H1 (cell line): ENCODE results near the gene TNC. TPM values are rescaled to one million over a fixed set of nuclear protein-coding genes. Genes with fewer than 3 reads are reported as not detected.

Experiments used
- CTCF ChIA-PET: fragments of 300-600 bp; sonication (Branson Sonifier 250); formaldehyde crosslinking; loops from one replicate; lab custom pipeline; 2021; ENCODE audit not compliant: partially characterized antibody; lab: Charles Lee
- POLR2A ChIA-PET: fragments of 300-600 bp; sonication (Branson Sonifier 250); formaldehyde crosslinking; loops from one replicate; lab custom pipeline; 2021; ENCODE audit warnings: inconsistent platforms; ENCODE audit not compliant: partially characterized antibody; lab: Charles Lee
- DNase-seq, 2 experiments: peaks; one replicate each; pipeline versions ENCODE4 v3.0.0 to v3.0.0-alpha.2; 2010 to 2022; ENCODE audit warnings: low spot score in 2 of 2, low read depth in 1 of 2, mixed read lengths in 1 of 2
- FAIRE-seq: peaks from 2 replicates; lab custom pipeline; 2011; peaks lifted over from hg19 to GRCh38; lab: Jason Lieb, UNC
- H2AFZ ChIP-seq: 2 replicates; pipeline ENCODE4 v1.8.1; 2012; ENCODE audit warnings: low read length, inconsistent platforms
- H2AK5ac ChIP-seq: 2 replicates; pipeline ENCODE4 v1.6.1; 2013; ENCODE audit warnings: low read depth, low read length
- H2BK120ac ChIP-seq: replicated peaks from 2 replicates; pipeline ENCODE3; 2013; ENCODE audit warnings: low read depth, low read length, inconsistent platforms
- H2BK12ac ChIP-seq: 2 replicates; pipeline ENCODE4 v1.6.1; 2013; ENCODE audit warnings: low read depth, low read length
- H2BK15ac ChIP-seq: 2 replicates; pipeline ENCODE4 v1.6.1; 2013; ENCODE audit warnings: low read length
- H2BK20ac ChIP-seq: 2 replicates; pipeline ENCODE4 v1.6.1; 2013; ENCODE audit warnings: low read length
- H2BK5ac ChIP-seq: 2 replicates; pipeline ENCODE4 v1.6.1; 2013; ENCODE audit warnings: low read depth, low read length
- H3K14ac ChIP-seq: 2 replicates; pipeline ENCODE4 v1.6.1; 2013; ENCODE audit warnings: inconsistent platforms; ENCODE audit not compliant: insufficient read length
- H3K18ac ChIP-seq: 2 replicates; pipeline ENCODE4 v1.6.1; 2013; ENCODE audit warnings: low read length; ENCODE audit errors: extremely low read depth
- H3K23ac ChIP-seq: 2 replicates; pipeline ENCODE4 v1.6.1; 2013; ENCODE audit warnings: inconsistent platforms; ENCODE audit not compliant: insufficient read length
- H3K23me2 ChIP-seq: 2 replicates; pipeline ENCODE4 v1.6.1; 2013; ENCODE audit warnings: low read depth, low read length
- H3K27ac ChIP-seq: 2 replicates; pipeline ENCODE4 v1.6.1; 2011; ENCODE audit warnings: low read depth, low read length, inconsistent platforms
- H3K27me3 ChIP-seq, 4 experiments: replicated peaks in 1 of 4; 1 replicate in 1 of 4; 2 replicates in 3 of 4; pipeline versions ENCODE4 v1.6.1 to v1.8.1; 2011 to 2013; ENCODE audit warnings: low read length in 3 of 4, mild to moderate bottlenecking in 3 of 4, inconsistent platforms in 2 of 4, mixed read lengths in 2 of 4, moderate library complexity in 1 of 4; ENCODE audit not compliant: control insufficient read depth in 3 of 4, insufficient read depth in 3 of 4; ENCODE audit errors: extremely low read depth in 1 of 4
- H3K36me3 ChIP-seq, 4 experiments: 2 replicates each; pipeline versions ENCODE4 v1.6.1 to v1.8.1; 2011 to 2013; ENCODE audit warnings: mild to moderate bottlenecking in 4 of 4, low read length in 3 of 4, moderate library complexity in 2 of 4, control low read depth in 1 of 4, inconsistent platforms in 1 of 4; ENCODE audit not compliant: insufficient read depth in 4 of 4, control insufficient read depth in 2 of 4
- H3K4ac ChIP-seq: replicated peaks from 2 replicates; pipeline ENCODE3; 2013; ENCODE audit warnings: low read length, low read depth, mixed read lengths, inconsistent platforms; ENCODE audit not compliant: insufficient read length
- H3K4me1 ChIP-seq, 4 experiments: replicated peaks in 1 of 4; 1 replicate in 1 of 4; 2 replicates in 3 of 4; pipeline versions ENCODE4 v1.6.1 to v1.8.1; 2011 to 2013; ENCODE audit warnings: low read length in 3 of 4, inconsistent platforms in 2 of 4, mixed read lengths in 1 of 4; ENCODE audit not compliant: insufficient read depth in 4 of 4, control insufficient read depth in 3 of 4
- H3K4me2 ChIP-seq, 2 experiments: 2 replicates each; pipeline versions ENCODE4 v1.6.1 to v1.8.1; 2011 to 2013; ENCODE audit warnings: low read depth in 2 of 2, low read length in 2 of 2, control low read depth in 1 of 2, inconsistent platforms in 1 of 2, mild to moderate bottlenecking in 1 of 2; ENCODE audit not compliant: insufficient read depth in 1 of 2
- H3K4me3 ChIP-seq, 4 experiments: fragments of 200-600, 300-600 bp in 1 of 4; sonication (generic), shearing (Covaris generic), sonication (Bioruptor Twin) in 1 of 4; 2 replicates each; pipeline versions ENCODE4 v1.5.1 to v1.8.1; 2011 to 2016; ENCODE audit warnings: low read length in 4 of 4, low read depth in 3 of 4, control low read depth in 2 of 4, inconsistent platforms in 2 of 4, mild to moderate bottlenecking in 2 of 4, mixed read lengths in 1 of 4, moderate library complexity in 1 of 4; ENCODE audit not compliant: insufficient read depth in 2 of 4; ENCODE audit errors: extremely low read depth in 1 of 4
- H3K56ac ChIP-seq: replicated peaks from 2 replicates; pipeline ENCODE3; 2013; ENCODE audit warnings: low read depth, mild to moderate bottlenecking, mixed read lengths, low read length, inconsistent platforms; ENCODE audit not compliant: insufficient read length
- H3K79me1 ChIP-seq: 2 replicates; pipeline ENCODE4 v1.6.1; 2013; ENCODE audit warnings: low read depth, low read length, control low read depth
- H3K79me2 ChIP-seq, 2 experiments: 2 replicates each; pipeline versions ENCODE4 v1.6.1 to v1.8.1; 2012 to 2013; ENCODE audit warnings: low read length in 2 of 2, mild to moderate bottlenecking in 2 of 2, inconsistent platforms in 1 of 2; ENCODE audit not compliant: insufficient read depth in 2 of 2, control insufficient read depth in 1 of 2
- H3K9ac ChIP-seq, 4 experiments: replicated peaks in 1 of 4; 1 replicate in 1 of 4; 2 replicates in 3 of 4; pipeline versions ENCODE4 v1.6.1 to v1.8.1; 2011 to 2013; ENCODE audit warnings: low read depth in 3 of 4, low read length in 3 of 4, control low read depth in 2 of 4, mild to moderate bottlenecking in 2 of 4, moderate library complexity in 2 of 4, inconsistent platforms in 1 of 4; ENCODE audit errors: extremely low read depth in 1 of 4
- H3K9me3 ChIP-seq, 2 experiments: 2 replicates each; pipeline versions ENCODE4 v1.6.1 to v1.8.1; 2012 to 2013; ENCODE audit warnings: mild to moderate bottlenecking in 2 of 2, moderate library complexity in 2 of 2, control low read depth in 1 of 2, inconsistent platforms in 1 of 2, low read depth in 1 of 2, low read length in 1 of 2, mixed read lengths in 1 of 2; ENCODE audit not compliant: insufficient read depth in 2 of 2
- H4K20me1 ChIP-seq, 2 experiments: replicated peaks in 1 of 2; 2 replicates each; pipeline versions ENCODE3 to v1.8.1; 2011 to 2013; ENCODE audit warnings: inconsistent platforms in 2 of 2, low read length in 2 of 2, mild to moderate bottlenecking in 1 of 2; ENCODE audit not compliant: insufficient read depth in 2 of 2, control insufficient read depth in 1 of 2
- H4K5ac ChIP-seq: 2 replicates; pipeline ENCODE4 v1.6.1; 2013; ENCODE audit warnings: low read length, low read depth, mixed read lengths, inconsistent platforms; ENCODE audit not compliant: insufficient read length
- H4K8ac ChIP-seq: 2 replicates; pipeline ENCODE4 v1.8.0; 2013; ENCODE audit warnings: mild to moderate bottlenecking, moderate library complexity, low read length, inconsistent platforms; ENCODE audit not compliant: insufficient read depth; ENCODE audit errors: extremely low read depth
- H4K91ac ChIP-seq: replicated peaks from 2 replicates; pipeline ENCODE3; 2013; ENCODE audit warnings: low read length, mixed read lengths, inconsistent platforms; ENCODE audit not compliant: insufficient read length
- BRCA1 ChIP-seq: IDR thresholded peaks from 2 replicates; pipeline ENCODE4 v1.6.1; 2012; ENCODE audit warnings: low read depth, low read length, improper control_type of control experiment
- CREB1 ChIP-seq: IDR thresholded peaks from 2 replicates; pipeline ENCODE4 v1.6.1; 2012; ENCODE audit warnings: inconsistent platforms
- CTCF ChIP-seq, 3 experiments: IDR thresholded peaks; 1 replicate in 2 of 3; 2 replicates in 1 of 3; pipeline versions ENCODE4 v1.5.1 to v1.6.1; 2011; ENCODE audit warnings: low read length in 3 of 3, mild to moderate bottlenecking in 3 of 3, inconsistent platforms in 2 of 3, low read depth in 1 of 3, moderate library complexity in 1 of 3; ENCODE audit not compliant: insufficient read depth in 1 of 3; ENCODE audit errors: control extremely low read depth in 1 of 3
- SIRT6 ChIP-seq: IDR thresholded peaks from one replicate; pipeline ENCODE4 v1.7.1; 2012; ENCODE audit warnings: low read length, inconsistent platforms
- SP2 ChIP-seq: IDR thresholded peaks from 2 replicates; pipeline ENCODE4 v1.6.1; 2012; ENCODE audit warnings: mild to moderate bottlenecking, low read length, inconsistent platforms
- SP4 ChIP-seq: IDR thresholded peaks from 2 replicates; pipeline ENCODE4 v1.6.1; 2012; ENCODE audit warnings: low read length, inconsistent platforms
- TAF7 ChIP-seq: optimal IDR thresholded peaks from 2 replicates; pipeline ENCODE3; 2011; ENCODE audit warnings: low read depth, mild to moderate bottlenecking, inconsistent platforms, low read length, moderate library complexity, borderline replicate concordance
- USF2 ChIP-seq: IDR thresholded peaks from 2 replicates; pipeline ENCODE4 v1.6.1; 2011; ENCODE audit warnings: low read length, improper control_type of control experiment
- WGBS, 2 experiments: shearing (Covaris generic) in 1 of 2; methylation state at CpG; one replicate each; pipeline versions ENCODE4 v1.1.6 to v1.1.7; 2013 to 2015; ENCODE audit warnings: low lambda C conversion rate in 2 of 2, mixed read lengths in 2 of 2, inconsistent platforms in 1 of 2, low coverage in 1 of 2, missing lambda C conversion rate in 1 of 2; ENCODE audit not compliant: insufficient replicate concordance in 2 of 2, insufficient coverage in 1 of 2, insufficient read length in 1 of 2; ENCODE audit errors: extremely low coverage in 1 of 2, missing lambda C conversion rate in 1 of 2; 5-methylcytosine and 5-hydroxymethylcytosine counted together
- polyA plus RNA-seq, 7 experiments: library from polyadenylated mRNA; depleted of rRNA in 3 of 7; stranded (reverse) in 5 of 7; unstranded in 2 of 7; fragments of >200 nt in 5 of 7; fragments of 200-250 nt in 2 of 7; gene quantifications; 1 replicate in 5 of 7; 2 replicates in 1 of 7; 4 replicates in 1 of 7; pipeline versions ENCODE4 v1.2.1 to v1.2.3, GENCODE V29; 2011 to 2013; ENCODE audit warnings: missing spikeins in 2 of 7, mixed read lengths in 2 of 7
- total RNA-seq: library from RNA; stranded (reverse); fragmentation: NEBNext Ultra II Directional; extraction: Animal tissue kit (Norgen Biotek cat#: 25700); gene quantifications from 2 replicates; pipeline ENCODE4 v1.2.1, GENCODE V29; 2021
- TF ChIP-seq, protein P1 (sequence below): IDR thresholded peaks from 2 replicates; pipeline ENCODE4 v1.6.1; 2012; ENCODE audit warnings: inconsistent platforms
- TF ChIP-seq, protein P2 (sequence below): IDR thresholded peaks from 2 replicates; pipeline ENCODE4 v1.6.1; 2012; ENCODE audit warnings: inconsistent platforms

The TNC gene
- total and polyA plus RNA-seq, 2 of the 8 experiments (the other 6 are each of a cell fraction or from before 2014, with no cell fraction given), result 6.2 to 11.4 TPM

DNA sequence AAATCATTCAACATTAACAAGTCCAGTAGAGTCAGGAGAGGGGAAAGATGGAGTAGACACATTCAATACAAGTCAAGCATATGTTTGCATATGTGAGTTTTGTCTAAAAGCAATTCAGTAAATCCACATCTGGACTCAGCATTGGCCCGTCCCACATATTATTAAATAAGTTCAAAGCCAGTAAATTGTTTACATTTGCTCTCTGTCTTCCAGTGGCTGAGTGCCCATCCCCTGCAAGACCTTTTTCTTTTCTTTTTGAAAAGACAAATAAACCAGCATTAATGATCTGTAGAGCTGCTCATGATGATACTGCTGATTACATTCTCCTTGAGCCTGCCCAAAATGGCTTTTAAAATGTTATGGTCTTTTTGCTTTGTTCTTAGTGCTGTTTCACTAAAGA is 71.1 kb downstream of the TNC start:
- Histone ChIP-seq H4K8ac (no peak overlapping the region), H3K27ac (no peak overlapping the region), H2BK15ac (no peak overlapping the region), H3K4me2 (no peak overlapping the region), H3K36me3 (no peaks in the 10 kb centered on the region), H3K14ac (no peak overlapping the region), H3K27me3 (no peaks in the 10 kb centered on the region), H3K4me1 (no peaks in the 10 kb centered on the region), H2AK5ac (no peak overlapping the region), H3K9ac (no peak overlapping the region), H4K5ac (no peak overlapping the region), H4K20me1 (no peaks in the 10 kb centered on the region), H3K18ac (no peak overlapping the region), H2BK120ac (no peak overlapping the region), H3K23ac (no peak overlapping the region), H2BK5ac (no peak overlapping the region), H2AFZ (no peak overlapping the region), H2BK12ac (no peak overlapping the region), H3K4me3 (no peak overlapping the region), H3K56ac (no peak overlapping the region), H3K79me2 (no peaks in the 10 kb centered on the region), H2BK20ac (no peak overlapping the region), H4K91ac (no peak overlapping the region), H3K4ac (no peak overlapping the region), H3K79me1 (no peaks in the 10 kb centered on the region), H3K23me2 (no peaks in the 10 kb centered on the region), H3K9me3 (no peaks in the 10 kb centered on the region)
- DNase-seq, result no peak
- POLR2A ChIA-PET, result no interaction called here
- FAIRE-seq, result no peak
- CTCF ChIA-PET, result no interaction called here
- 86% methylated on average over 1 of the region's 1 CpG; no CpG with 5 or more reads in 1 of the 2 experiments for WGBS, 2 experiments
- no peak for TF ChIP-seq TAF7
- TF ChIP-seq SP4, result no peak
- no peak for TF ChIP-seq SIRT6
- no peak for TF ChIP-seq CREB1
- TF ChIP-seq BRCA1, result no peak
- no peak for TF ChIP-seq CTCF (IDR thresholded peaks at IDR 0.05; ENCODE audit: control extremely low read depth in 1 of 3, insufficient read depth in 1 of 3, low read depth in 1 of 3, low read length in 3 of 3)
- TF ChIP-seq SP2, result no peak
- TF ChIP-seq, protein P1, sequence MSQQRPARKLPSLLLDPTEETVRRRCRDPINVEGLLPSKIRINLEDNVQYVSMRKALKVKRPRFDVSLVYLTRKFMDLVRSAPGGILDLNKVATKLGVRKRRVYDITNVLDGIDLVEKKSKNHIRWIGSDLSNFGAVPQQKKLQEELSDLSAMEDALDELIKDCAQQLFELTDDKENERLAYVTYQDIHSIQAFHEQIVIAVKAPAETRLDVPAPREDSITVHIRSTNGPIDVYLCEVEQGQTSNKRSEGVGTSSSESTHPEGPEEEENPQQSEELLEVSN, result no peak
- TF ChIP-seq USF2, result no peak
- TF ChIP-seq, protein P2, sequence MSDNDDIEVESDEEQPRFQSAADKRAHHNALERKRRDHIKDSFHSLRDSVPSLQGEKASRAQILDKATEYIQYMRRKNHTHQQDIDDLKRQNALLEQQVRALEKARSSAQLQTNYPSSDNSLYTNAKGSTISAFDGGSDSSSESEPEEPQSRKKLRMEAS, result no peak
